A549 (cell line): ENCODE measurements around the gene CMA1.
"Not testable (repeated sequence)": the region's sequence is repeated elsewhere in the genome, so short reads cannot be mapped to it uniquely, and the experiment has no call there.

Experiments
- CTCF ChIP-seq: fragments of >200 bp; sonication (Bioruptor Twin); formaldehyde crosslinking; IDR thresholded peaks from 3 replicates; pipeline ENCODE4 v1.5.1; 2016
- EP300 ChIP-seq, 2 experiments: fragments of >200 bp; sonication (Bioruptor Twin); formaldehyde crosslinking; IDR thresholded peaks; 2 replicates in 1 of 2; 3 replicates in 1 of 2; pipeline ENCODE4 v1.6.1; 2016 to 2017
- KDM1A ChIP-seq: fragments of 200-600 bp; sonication (generic); IDR thresholded peaks from 2 replicates; pipeline ENCODE4 v1.6.1; 2016; ENCODE audit warnings: low read depth, mild to moderate bottlenecking
- POLR2A ChIP-seq: IDR thresholded peaks from 2 replicates; pipeline ENCODE4 v1.6.1; 2012; ENCODE audit warnings: mild to moderate bottlenecking, low read length
- TF ChIP-seq, protein P1 (sequence below): fragments of 200-600 bp; sonication (generic); IDR thresholded peaks from 2 replicates; pipeline ENCODE4 v1.6.1; 2016; ENCODE audit warnings: antibody characterized with exemption, mild to moderate bottlenecking, moderate library complexity

DNA sequence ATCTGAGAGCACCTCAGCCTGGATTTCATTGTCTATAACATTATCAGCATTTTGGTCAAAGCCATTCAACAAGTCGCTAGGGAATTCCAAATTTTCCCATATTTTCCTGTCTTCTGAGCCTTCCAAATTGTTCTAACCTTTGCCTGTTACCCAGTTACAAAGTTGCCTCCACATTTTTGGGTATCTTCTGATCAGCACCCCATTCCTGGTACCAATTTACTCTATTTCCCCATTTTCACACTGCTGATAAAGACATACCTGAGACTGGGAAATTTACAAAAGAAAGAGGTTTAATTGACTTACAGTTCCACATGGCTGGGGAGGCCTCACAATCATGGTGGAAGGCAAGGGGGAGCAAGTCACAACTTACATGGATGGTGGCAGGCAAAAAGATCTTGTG lies 41.0 kb upstream of the CMA1 start:
- not testable (repeated sequence) for TF ChIP-seq CTCF; POLR2A; EP300 (IDR thresholded peaks at IDR 0.05); KDM1A
- TF ChIP-seq, protein P1, sequence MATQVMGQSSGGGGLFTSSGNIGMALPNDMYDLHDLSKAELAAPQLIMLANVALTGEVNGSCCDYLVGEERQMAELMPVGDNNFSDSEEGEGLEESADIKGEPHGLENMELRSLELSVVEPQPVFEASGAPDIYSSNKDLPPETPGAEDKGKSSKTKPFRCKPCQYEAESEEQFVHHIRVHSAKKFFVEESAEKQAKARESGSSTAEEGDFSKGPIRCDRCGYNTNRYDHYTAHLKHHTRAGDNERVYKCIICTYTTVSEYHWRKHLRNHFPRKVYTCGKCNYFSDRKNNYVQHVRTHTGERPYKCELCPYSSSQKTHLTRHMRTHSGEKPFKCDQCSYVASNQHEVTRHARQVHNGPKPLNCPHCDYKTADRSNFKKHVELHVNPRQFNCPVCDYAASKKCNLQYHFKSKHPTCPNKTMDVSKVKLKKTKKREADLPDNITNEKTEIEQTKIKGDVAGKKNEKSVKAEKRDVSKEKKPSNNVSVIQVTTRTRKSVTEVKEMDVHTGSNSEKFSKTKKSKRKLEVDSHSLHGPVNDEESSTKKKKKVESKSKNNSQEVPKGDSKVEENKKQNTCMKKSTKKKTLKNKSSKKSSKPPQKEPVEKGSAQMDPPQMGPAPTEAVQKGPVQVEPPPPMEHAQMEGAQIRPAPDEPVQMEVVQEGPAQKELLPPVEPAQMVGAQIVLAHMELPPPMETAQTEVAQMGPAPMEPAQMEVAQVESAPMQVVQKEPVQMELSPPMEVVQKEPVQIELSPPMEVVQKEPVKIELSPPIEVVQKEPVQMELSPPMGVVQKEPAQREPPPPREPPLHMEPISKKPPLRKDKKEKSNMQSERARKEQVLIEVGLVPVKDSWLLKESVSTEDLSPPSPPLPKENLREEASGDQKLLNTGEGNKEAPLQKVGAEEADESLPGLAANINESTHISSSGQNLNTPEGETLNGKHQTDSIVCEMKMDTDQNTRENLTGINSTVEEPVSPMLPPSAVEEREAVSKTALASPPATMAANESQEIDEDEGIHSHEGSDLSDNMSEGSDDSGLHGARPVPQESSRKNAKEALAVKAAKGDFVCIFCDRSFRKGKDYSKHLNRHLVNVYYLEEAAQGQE, result not testable (repeated sequence)
